Effector memory CD4-positive, alpha-beta T cell (primary cell): ENCODE results near the gene KCNJ6.
A peak's percentile ranks its signal among the peaks of the same experiment; 100 is the strongest.

Source experiments
- DNase-seq, 3 donors: peaks; one replicate each; pipeline ENCODE4 v3.0.0-alpha.2; 2020
- H3K27ac ChIP-seq: 2 replicates; pipeline ENCODE4 v1.7.0; 2013; ENCODE audit warnings: mild to moderate bottlenecking, low read length, moderate library complexity; ENCODE audit not compliant: insufficient read depth, poor library complexity, severe bottlenecking
- H3K27me3 ChIP-seq: replicated peaks from 2 replicates; pipeline ENCODE4 v1.7.0; 2013; ENCODE audit warnings: mild to moderate bottlenecking, low read length; ENCODE audit not compliant: insufficient read depth, control insufficient read depth, poor library complexity, severe bottlenecking
- H3K36me3 ChIP-seq: 2 replicates; pipeline ENCODE4 v1.7.0; 2013; ENCODE audit warnings: mild to moderate bottlenecking, low read length, moderate library complexity; ENCODE audit not compliant: control insufficient read depth, insufficient read depth
- H3K4me1 ChIP-seq: 2 replicates; pipeline ENCODE4 v1.7.0; 2013; ENCODE audit warnings: low read length, mild to moderate bottlenecking; ENCODE audit not compliant: control insufficient read depth, insufficient read depth, poor library complexity, severe bottlenecking
- H3K4me3 ChIP-seq: 2 replicates; pipeline ENCODE4 v1.7.0; 2013; ENCODE audit warnings: low read length, low read depth, mild to moderate bottlenecking; ENCODE audit not compliant: insufficient read depth, poor library complexity, severe bottlenecking
- H3K9me3 ChIP-seq: 2 replicates; pipeline ENCODE4 v1.7.0; 2013; ENCODE audit warnings: mild to moderate bottlenecking, low read length, moderate library complexity; ENCODE audit not compliant: control insufficient read depth

The KCNJ6 gene

DNA sequence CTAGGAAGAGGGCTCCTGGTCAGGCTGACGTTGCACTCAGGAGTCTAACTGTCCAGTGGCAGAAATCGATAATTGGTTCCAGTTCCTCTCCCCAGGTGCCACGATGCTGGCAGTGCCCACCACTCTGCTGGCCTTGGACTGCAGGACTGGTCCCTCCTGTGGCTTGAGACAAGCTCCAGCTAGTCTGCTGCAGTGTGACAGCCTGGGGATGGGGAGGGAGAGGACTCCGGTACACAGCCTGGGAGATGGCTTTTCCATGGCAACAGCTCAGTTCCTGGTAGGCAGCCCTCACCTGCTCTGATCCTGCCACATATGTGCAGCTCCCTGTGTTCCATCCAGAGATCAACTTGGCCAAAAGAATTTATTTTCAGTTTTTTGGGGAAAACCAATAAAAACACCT lies 239.3 kb downstream of the KCNJ6 start:
- H3K4me1 ChIP-seq: no peaks in the 10 kb centered on the region
- no peak for DNase-seq
- no peaks in the 10 kb centered on the region for H3K36me3 ChIP-seq
- no peaks in the 10 kb centered on the region for H3K27me3 ChIP-seq
- H3K27ac ChIP-seq: no peak overlapping the region
- no peak overlapping the region for H3K4me3 ChIP-seq
- H3K9me3 ChIP-seq: no peaks in the 10 kb centered on the region

DNA sequence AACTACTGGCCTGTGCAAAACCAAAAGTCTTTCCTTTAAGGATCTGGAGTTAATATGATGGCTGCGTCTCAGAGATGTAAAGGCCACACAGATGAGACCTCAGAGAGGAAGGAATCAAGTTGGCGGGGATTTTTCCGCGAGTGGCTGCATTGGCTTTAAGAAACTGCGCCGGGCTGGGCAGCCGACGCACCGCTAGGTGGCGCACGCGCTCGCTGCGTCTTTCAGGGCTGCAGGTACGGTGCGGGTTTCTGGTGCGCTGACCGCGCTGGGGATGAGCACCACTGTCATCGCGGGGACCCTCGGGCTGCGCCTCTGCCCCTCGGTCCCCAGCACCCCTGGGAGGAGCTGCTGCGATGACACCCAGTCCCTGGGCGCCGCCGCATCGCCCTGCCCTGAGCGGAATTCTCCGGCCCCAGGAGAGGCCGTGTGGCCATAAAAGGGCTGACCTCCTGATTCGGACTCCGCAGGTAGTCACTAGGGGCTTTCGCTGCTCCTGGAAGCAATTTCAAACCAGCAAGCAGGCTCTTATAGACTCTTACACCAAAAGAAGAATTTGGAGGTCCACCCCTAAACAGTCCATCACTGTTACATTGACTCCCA lies 241.0 kb downstream of the KCNJ6 start:
- H3K9me3 ChIP-seq: no peaks in the 10 kb centered on the region
- H3K27me3 ChIP-seq: no peaks in the 10 kb centered on the region
- H3K4me1 ChIP-seq: no peaks in the 10 kb centered on the region
- H3K36me3 ChIP-seq: no peaks in the 10 kb centered on the region
- no peak overlapping the region for H3K4me3 ChIP-seq
- no peak overlapping the region for H3K27ac ChIP-seq
- peak in 2 of 3 donors; percentile 4 to 11 for DNase-seq

DNA sequence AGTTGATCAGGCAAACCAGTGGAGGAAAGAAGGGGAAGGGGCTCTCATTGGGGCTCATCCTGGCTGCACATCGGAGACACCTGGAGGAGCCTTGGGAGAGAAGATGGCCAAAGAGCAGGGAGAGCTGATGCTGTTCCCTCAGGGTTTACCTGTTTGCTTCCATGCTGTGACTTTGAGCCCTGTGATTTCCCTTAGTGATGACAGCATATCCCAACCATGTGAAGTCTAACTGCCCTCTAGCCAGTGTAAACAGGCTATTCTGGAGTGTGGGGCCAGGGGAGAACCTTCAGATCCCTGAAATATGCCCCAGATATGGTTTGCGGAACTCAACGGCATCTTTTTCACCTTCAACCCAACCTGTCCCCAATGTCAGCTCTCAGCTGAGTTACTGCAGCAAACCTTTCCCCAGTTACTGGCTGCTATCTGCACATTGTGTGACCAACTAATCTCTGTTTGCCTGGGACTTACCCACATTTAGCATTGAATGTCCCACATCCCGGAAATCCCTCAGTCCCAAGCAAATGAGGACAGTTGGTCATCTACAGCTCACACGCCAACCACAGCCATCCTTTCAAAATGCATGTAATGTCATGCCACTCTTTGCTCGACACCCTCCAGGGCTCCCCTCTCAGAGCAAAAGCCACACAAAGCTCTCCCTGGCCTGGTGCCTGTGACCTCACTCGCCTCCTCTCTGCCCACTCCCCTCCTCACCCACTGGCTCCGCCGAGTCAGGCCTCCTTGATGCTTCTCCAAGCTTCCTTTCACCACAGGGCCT lies 242.3 kb downstream of the KCNJ6 start:
- no peak overlapping the region for H3K27ac ChIP-seq
- H3K27me3 ChIP-seq: no peaks in the 10 kb centered on the region
- H3K36me3 ChIP-seq: no peaks in the 10 kb centered on the region
- no peak for DNase-seq
- no peak overlapping the region for H3K4me3 ChIP-seq
- no peaks in the 10 kb centered on the region for H3K4me1 ChIP-seq
- H3K9me3 ChIP-seq: no peaks in the 10 kb centered on the region

DNA sequence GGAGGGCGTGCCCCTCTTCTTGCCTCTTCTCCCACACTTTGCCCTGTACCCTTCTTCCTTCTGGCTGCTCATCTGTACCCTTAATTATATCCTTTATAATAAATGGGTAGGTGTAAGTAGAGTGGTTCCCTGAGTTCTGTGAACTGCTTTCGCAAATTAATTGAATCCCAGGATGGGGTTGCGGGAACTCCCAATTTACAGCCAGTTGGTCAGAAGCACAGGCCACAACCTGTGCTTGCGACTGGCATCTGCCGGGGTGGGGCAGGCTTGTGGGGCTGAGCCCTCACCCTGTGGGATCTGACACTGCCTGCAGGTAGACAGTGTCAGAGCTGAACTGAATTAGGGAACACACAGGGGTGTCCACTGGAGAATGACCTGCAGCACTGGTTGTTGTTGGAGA lies 244.9 kb downstream of the KCNJ6 start:
- Histone ChIP-seq H3K27me3 (no peaks in the 10 kb centered on the region), H3K9me3 (no peaks in the 10 kb centered on the region), H3K27ac (no peak overlapping the region), H3K36me3 (no peaks in the 10 kb centered on the region), H3K4me1 (no peaks in the 10 kb centered on the region), H3K4me3 (no peak overlapping the region)
- no peak for DNase-seq

DNA sequence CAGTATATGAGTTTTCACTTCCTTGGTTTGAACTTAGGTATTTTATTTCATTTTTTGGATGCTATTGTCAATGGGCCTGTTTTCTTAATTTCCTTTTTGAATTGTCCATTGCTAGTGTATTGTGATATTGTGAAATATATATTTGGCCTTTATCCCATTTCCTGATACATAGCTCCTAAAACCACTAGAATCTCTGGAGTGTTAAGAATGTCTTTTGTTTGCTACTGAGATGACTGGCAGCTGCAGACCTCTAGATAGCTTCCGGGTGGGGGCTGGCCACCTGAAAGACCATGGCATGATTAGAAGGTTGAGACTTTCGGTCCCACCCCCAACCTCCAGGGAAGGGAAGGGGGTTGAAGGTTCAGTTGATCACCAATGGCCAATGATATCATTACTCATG lies 245.4 kb downstream of the KCNJ6 start:
- Histone ChIP-seq H3K27ac (no peak overlapping the region), H3K4me3 (no peak overlapping the region)
- DNase-seq: no peak

DNA sequence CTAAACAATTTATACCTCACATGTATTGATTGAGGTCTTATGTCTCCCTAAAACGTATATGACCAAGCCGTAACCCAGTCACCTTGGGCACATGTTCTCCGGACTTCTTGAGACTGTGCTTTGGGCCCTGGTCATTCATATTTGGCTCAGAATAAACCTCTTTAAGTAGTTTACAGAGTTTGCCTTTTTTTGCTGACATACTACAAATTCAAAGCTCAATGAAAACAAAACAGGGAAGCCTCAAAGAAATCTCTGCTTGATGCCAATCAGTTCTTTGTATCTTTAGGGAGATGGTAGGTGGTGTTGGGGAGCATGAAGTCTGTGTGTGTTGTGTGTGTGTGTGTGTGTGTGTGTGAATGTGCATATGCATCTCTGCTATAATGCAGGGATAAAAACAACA lies 247.0 kb downstream of the KCNJ6 start:
- DNase-seq: no peak
- no peak overlapping the region for H3K27ac ChIP-seq
- H3K4me1 ChIP-seq: no peaks in the 10 kb centered on the region
- no peak overlapping the region for H3K4me3 ChIP-seq
- no peaks in the 10 kb centered on the region for H3K27me3 ChIP-seq
- no peaks in the 10 kb centered on the region for H3K36me3 ChIP-seq
- no peaks in the 10 kb centered on the region for H3K9me3 ChIP-seq

More for the DNA sequence above, 245.4 kb downstream of the KCNJ6 start:
- Histone ChIP-seq H3K36me3 (no peaks in the 10 kb centered on the region), H3K9me3 (no peaks in the 10 kb centered on the region), H3K4me1 (no peaks in the 10 kb centered on the region), H3K27me3 (no peaks in the 10 kb centered on the region)

DNA sequence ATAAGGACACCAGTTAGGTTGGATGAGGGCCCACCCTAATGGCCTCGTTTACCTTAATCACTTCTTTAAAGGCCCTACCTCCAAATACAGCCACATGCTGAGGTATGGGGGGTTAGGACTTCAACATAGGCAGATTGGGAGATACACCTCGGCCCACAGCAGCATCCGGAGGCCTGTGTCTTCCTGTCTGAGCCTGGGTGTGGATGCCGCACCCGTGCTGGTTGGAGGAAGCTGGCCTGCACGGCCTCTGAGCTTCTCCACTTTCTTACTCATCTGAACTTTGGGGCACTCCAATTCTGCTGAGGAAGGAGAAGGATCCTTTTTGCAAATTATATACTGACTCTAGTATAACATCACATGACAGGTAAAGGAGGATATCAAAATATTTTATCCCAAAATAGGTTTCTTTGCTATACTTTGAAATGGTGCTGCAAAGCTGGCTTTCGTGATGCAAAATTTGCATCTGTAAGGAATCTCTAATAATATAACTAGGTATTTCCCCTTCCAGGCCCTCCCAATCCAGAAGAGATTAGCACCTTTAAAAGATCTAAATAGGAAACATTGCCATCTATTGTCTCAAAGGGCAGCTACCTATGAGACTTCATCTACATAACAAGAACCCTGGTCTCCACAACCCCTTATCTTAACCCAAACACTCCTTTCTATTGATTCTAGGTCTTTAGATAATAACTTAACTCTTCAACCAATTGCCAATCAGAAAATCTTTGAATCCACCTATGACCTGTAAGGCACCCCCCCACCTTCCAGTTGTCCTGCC lies 247.6 kb downstream of the KCNJ6 start:
- H3K36me3 ChIP-seq: no peaks in the 10 kb centered on the region
- no peaks in the 10 kb centered on the region for H3K4me1 ChIP-seq
- H3K27ac ChIP-seq: no peak overlapping the region
- H3K9me3 ChIP-seq: no peaks in the 10 kb centered on the region
- H3K27me3 ChIP-seq: no peaks in the 10 kb centered on the region
- H3K4me3 ChIP-seq: no peak overlapping the region
- no peak for DNase-seq

DNA sequence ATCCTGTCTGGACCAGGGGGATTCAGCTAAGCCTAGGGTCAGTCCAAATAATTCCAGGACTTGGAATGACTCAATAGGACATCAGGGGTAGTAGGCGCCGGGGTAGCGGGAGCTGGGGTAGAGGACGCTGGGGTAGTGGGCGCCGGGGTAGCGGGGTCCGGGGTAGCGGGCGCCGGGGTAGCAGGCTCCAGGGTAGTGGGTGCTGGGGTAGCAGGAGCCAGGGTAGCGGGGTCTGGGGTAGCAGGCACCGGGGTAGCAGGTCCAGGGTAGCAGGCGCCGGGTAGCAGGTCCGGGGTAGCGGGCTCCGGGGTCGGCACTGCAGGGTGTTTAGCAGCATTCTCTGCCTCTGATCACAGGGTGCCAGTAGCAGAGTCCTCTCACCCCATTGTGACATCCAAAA lies 248.9 kb downstream of the KCNJ6 start:
- H3K27ac ChIP-seq: no peak overlapping the region
- no peak for DNase-seq

DNA sequence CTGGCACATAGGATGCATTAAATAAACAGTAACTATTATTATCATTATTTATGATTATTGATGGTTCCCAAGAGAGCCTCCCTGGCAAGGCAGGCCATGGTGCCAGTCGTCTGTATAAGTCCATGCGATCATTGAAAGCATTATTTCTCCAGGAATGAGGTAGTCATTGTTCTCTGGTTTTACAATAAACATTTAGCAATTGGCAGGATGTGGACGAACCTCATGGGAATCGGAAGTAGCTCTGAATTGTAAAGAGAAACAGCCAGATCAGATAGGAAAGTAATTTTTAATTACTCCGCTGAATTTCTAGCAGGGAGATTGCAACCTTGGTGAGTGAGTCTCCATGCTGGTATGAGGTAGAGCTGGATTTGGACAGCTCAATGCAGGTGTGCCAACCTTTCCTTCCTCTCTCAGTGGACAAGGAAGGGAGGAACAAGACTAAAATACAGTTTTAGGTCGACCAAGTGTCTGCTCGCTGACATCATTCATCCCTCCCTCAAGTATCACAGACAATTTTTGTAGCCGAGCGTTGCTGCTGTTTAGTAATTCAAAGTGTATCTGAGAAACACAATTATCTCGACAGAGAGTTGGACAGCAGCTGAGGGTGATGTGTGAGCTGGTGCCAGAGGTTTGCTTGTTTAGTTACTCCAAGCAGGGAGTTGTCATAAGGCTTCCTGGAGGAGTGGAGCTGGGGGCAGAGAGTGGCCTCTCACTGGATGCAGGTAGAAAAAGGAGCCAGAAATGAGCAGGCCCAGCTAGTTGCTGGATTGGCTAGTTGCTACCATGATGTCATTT lies 250.8 kb downstream of the KCNJ6 start:
- no peak overlapping the region for H3K27ac ChIP-seq
- no peaks in the 10 kb centered on the region for H3K27me3 ChIP-seq
- H3K4me3 ChIP-seq: no peak overlapping the region
- H3K4me1 ChIP-seq: no peaks in the 10 kb centered on the region
- no peak for DNase-seq
- no peaks in the 10 kb centered on the region for H3K9me3 ChIP-seq
- no peaks in the 10 kb centered on the region for H3K36me3 ChIP-seq

More for the DNA sequence above, 248.9 kb downstream of the KCNJ6 start:
- H3K4me1 ChIP-seq: no peaks in the 10 kb centered on the region
- H3K36me3 ChIP-seq: no peaks in the 10 kb centered on the region
- H3K4me3 ChIP-seq: no peak overlapping the region
- H3K9me3 ChIP-seq: no peaks in the 10 kb centered on the region
- H3K27me3 ChIP-seq: no peaks in the 10 kb centered on the region
